ENCODE results near the gene TMIGD1. TPM values are rescaled to one million over a fixed set of nuclear protein-coding genes. Genes with fewer than 3 reads are reported as not detected.

Gene TMIGD1
- polyA plus RNA-seq, 1 experiment: not detected

DNA sequence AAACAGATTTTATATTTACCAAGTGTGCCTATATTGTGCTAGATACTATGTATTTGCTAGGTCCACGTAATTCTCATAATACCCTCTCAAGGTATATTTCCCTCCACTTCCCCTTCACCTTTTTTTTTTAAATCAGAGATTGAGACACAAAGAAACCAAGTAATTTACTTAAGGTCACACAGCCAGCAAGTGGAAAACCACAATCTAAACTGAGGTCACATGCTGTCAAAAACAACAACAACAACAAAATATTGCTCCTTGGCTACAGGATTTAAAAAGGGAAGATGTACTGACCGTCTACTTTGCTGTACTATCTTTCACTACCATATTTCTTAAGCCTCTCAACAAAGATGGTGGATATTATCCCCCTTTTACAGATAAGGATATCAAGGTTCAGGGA is 57.9 kb downstream of the TMIGD1 start:
- Histone ChIP-seq H3K4me3 (ENCODE audit: low read depth, low read length) (no peak overlapping the region), H3K27ac (ENCODE audit: low read depth, low read length) (no peak overlapping the region), H3K27me3 (ENCODE audit: control insufficient read depth, insufficient read depth, low read length) (no peaks in the 10 kb centered on the region), H3K9me3 (ENCODE audit: control insufficient read depth, insufficient read depth, low read length) (no peaks in the 10 kb centered on the region)
- DNase-seq (ENCODE audit: low read depth, low spot score): no peak
- TF ChIP-seq, protein P1, sequence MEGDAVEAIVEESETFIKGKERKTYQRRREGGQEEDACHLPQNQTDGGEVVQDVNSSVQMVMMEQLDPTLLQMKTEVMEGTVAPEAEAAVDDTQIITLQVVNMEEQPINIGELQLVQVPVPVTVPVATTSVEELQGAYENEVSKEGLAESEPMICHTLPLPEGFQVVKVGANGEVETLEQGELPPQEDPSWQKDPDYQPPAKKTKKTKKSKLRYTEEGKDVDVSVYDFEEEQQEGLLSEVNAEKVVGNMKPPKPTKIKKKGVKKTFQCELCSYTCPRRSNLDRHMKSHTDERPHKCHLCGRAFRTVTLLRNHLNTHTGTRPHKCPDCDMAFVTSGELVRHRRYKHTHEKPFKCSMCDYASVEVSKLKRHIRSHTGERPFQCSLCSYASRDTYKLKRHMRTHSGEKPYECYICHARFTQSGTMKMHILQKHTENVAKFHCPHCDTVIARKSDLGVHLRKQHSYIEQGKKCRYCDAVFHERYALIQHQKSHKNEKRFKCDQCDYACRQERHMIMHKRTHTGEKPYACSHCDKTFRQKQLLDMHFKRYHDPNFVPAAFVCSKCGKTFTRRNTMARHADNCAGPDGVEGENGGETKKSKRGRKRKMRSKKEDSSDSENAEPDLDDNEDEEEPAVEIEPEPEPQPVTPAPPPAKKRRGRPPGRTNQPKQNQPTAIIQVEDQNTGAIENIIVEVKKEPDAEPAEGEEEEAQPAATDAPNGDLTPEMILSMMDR (IDR thresholded peaks at IDR 0.05; ENCODE audit: low read depth, low read length): no peak
- ChIA-PET CTCF (no interaction called here), POLR2A (no interaction called here)

DNA sequence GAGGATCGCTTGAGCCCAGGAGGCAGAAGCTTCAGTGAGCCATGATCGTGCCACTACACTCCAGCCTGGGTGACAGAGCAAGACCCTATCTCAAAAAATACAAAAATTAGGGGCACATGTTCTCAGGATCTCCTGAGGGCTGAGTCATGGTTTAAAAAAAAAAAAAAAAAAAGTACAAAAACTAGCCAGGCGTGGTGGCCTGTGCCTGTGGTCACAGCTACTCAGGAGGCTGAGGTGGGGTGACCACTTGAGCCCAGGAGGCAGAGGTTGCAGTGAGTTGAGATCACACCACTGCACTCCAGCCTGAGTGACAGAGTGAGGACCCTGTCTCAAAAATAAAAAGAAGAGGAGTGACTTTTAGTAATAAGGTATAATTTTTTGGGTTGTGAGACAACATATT is 59.0 kb downstream of the TMIGD1 start:
- no peak for DNase-seq (ENCODE audit: low read depth, low spot score)
- no peaks in the 10 kb centered on the region for H3K9me3 ChIP-seq (ENCODE audit: control insufficient read depth, insufficient read depth, low read length)
- CTCF ChIA-PET: interaction anchor here (0.6 to 0.7 kb wide), 2 partner anchors 30 to 66 kb away, joined by 3 to 4 read pairs; no protein-coding TSS in a partner anchor
- no peak overlapping the region for H3K4me3 ChIP-seq (ENCODE audit: low read depth, low read length)
- POLR2A ChIA-PET: no interaction called here
- TF ChIP-seq, protein P1 (IDR thresholded peaks at IDR 0.05; ENCODE audit: low read depth, low read length): no peak
- no peaks in the 10 kb centered on the region for H3K27me3 ChIP-seq (ENCODE audit: control insufficient read depth, insufficient read depth, low read length)
- no peak overlapping the region for H3K27ac ChIP-seq (ENCODE audit: low read depth, low read length)

DNA sequence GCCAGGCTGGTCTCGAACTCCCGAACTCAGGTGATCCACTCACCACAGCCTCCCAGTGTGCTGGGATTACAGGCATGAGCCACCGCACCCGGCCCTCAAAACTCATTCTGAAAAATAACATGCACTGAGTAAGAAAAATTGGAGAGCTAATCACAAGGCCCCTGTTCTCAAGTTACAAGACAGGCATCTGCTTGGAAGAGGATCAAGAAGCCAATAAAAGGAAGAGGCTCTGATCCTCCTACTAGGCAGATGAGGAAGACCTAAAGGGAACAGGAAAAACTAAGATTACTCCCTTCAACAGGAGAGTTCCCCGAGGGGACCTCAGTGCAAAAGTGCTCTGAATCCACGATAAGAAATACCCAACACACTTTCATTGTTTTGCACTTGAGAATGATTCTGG is 60.5 kb downstream of the TMIGD1 start:
- H3K27ac ChIP-seq (ENCODE audit: low read depth, low read length): no peak overlapping the region
- TF ChIP-seq, protein P1 (IDR thresholded peaks at IDR 0.05; ENCODE audit: low read depth, low read length): no peak
- no peak for DNase-seq (ENCODE audit: low read depth, low spot score)
- no peaks in the 10 kb centered on the region for H3K9me3 ChIP-seq (ENCODE audit: control insufficient read depth, insufficient read depth, low read length)
- H3K27me3 ChIP-seq (ENCODE audit: control insufficient read depth, insufficient read depth, low read length): no peaks in the 10 kb centered on the region
- ChIA-PET POLR2A (no interaction called here), CTCF (interaction anchor here (1.0 kb wide), 1 partner anchor 169 kb away, joined by 3 read pairs; no protein-coding TSS in a partner anchor)
- H3K4me3 ChIP-seq (ENCODE audit: low read depth, low read length): no peak overlapping the region

DNA sequence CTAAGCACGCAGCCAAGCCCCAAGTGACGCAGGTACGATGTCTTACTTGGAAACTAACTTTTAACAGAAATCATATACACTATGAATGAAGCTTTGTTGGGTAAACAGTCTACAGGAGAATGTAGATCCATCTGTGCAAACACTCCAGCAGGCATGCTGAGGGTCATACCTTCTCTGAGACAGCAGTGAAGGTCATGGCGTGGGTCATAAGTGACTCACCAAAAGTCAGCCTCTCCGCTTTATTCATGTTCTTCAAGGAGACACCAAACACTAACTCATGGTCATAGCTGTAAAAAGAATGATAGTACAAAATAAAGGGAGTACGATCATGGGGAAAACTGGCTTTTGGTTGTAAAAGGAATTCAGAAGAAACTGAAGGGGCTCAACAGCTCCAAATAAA is 62.8 kb downstream of the TMIGD1 start:
- POLR2A ChIA-PET: no interaction called here
- no peaks in the 10 kb centered on the region for H3K27me3 ChIP-seq (ENCODE audit: control insufficient read depth, insufficient read depth, low read length)
- DNase-seq (ENCODE audit: low read depth, low spot score): no peak
- H3K9me3 ChIP-seq (ENCODE audit: control insufficient read depth, insufficient read depth, low read length): no peaks in the 10 kb centered on the region
- CTCF ChIA-PET: interaction anchor here (0.9 to 1.1 kb wide), 2 partner anchors 145 to 146 kb away, joined by 3 to 6 read pairs; no protein-coding TSS in a partner anchor
- no peak overlapping the region for H3K27ac ChIP-seq (ENCODE audit: low read depth, low read length)
- H3K4me3 ChIP-seq (ENCODE audit: low read depth, low read length): no peak overlapping the region
- TF ChIP-seq, protein P1 (IDR thresholded peaks at IDR 0.05; ENCODE audit: low read depth, low read length): no peak

DNA sequence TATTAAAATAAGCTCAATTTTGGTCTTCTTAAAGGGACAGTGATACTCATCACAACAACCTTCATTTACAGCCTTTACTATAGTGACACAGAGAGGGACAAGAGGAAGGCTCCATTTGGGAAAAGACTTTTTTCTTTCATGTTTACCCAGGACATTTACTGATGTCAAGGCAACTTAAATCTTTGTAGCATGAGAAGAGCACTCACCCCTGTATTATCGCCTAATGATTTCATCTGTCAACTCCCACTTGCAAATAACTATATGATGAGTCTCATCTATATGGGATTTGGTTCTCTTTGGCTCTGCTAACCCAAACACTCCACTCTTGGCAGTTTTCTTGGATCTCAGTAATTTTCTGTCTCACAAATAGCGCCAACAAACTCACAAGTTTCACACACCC is 66.2 kb downstream of the TMIGD1 start:
- DNase-seq (ENCODE audit: low read depth, low spot score): no peak
- no peak overlapping the region for H3K4me3 ChIP-seq (ENCODE audit: low read depth, low read length)
- no peaks in the 10 kb centered on the region for H3K27me3 ChIP-seq (ENCODE audit: control insufficient read depth, insufficient read depth, low read length)
- TF ChIP-seq, protein P1 (IDR thresholded peaks at IDR 0.05; ENCODE audit: low read depth, low read length): no peak
- POLR2A ChIA-PET: no interaction called here
- H3K9me3 ChIP-seq (ENCODE audit: control insufficient read depth, insufficient read depth, low read length): no peaks in the 10 kb centered on the region
- CTCF ChIA-PET: interaction anchor here (1.1 to 2.8 kb wide), 4 partner anchors 10 to 163 kb away, joined by 3 to 8 read pairs (median 3); no protein-coding TSS in a partner anchor
- H3K27ac ChIP-seq (ENCODE audit: low read depth, low read length): no peak overlapping the region

Small RNA genes within 50 kb of the gene (small RNA-seq; reads per million reads assigned to genes)
- gene RF00019 (ENCODE audit: insufficient read length, low read depth) (not detected), gene RNU6-1267P (ENCODE audit: insufficient read length, low read depth) (not detected), gene RNU6-990P (ENCODE audit: insufficient read length, low read depth) (not detected)

Other genes with a start within 250 kb of the TMIGD1 start
- gene NSRP1, start 217.2 kb downstream of the TMIGD1 start, polyA plus RNA-seq (2011; rRNA removed): 14.8 and 18.6 TPM in 2 replicates
- 0.02 TPM in 1 of 2 replicates, not detected in the other for gene SLC6A4, start 98.4 kb downstream of the TMIGD1 start, polyA plus RNA-seq (2011; rRNA removed)
- 19.4 and 20.3 TPM in 2 replicates for gene BLMH, start 42.1 kb downstream of the TMIGD1 start, polyA plus RNA-seq (2011; rRNA removed)
- 88.0 and 109 TPM in 2 replicates for gene CPD, start 44.9 kb upstream of the TMIGD1 start, polyA plus RNA-seq (2011; rRNA removed)
- gene GOSR1, start 143.4 kb upstream of the TMIGD1 start, polyA plus RNA-seq (2011; rRNA removed): 21.1 and 28.5 TPM in 2 replicates

All from AG04450 (cell line).